Measurements from ENCODE around the gene RFXANK.

- TF ChIP-seq SP1 (IDR thresholded peaks at IDR 0.05) = no peak
- TF ChIP-seq ARNT (IDR thresholded peaks at IDR 0.05) = no peak
- no peak for TF ChIP-seq TARDBP (IDR thresholded peaks at IDR 0.05)
- TF ChIP-seq FOXM1 (IDR thresholded peaks at IDR 0.05; ENCODE audit: borderline replicate concordance) = no peak
- TF ChIP-seq LEF1 (IDR thresholded peaks at IDR 0.05; ENCODE audit: borderline replicate concordance) = no peak
- no peak for TF ChIP-seq FOXA1 (IDR thresholded peaks at IDR 0.05)
- no peak for TF ChIP-seq BHLHE40 (IDR thresholded peaks at IDR 0.05; ENCODE audit: borderline replicate concordance)
- TF ChIP-seq NFRKB (IDR thresholded peaks at IDR 0.05) = no peak
- TF ChIP-seq FOXK2 (IDR thresholded peaks at IDR 0.05) = no peak
- no peak for TF ChIP-seq HDGF (IDR thresholded peaks at IDR 0.05; ENCODE audit: borderline replicate concordance)
- TF ChIP-seq PKNOX1 (IDR thresholded peaks at IDR 0.05) = no peak
These were observed 29.6 kb upstream of the RFXANK start for GRCh38 chr19:19162495-19162894.
